Measurements from ENCODE around the gene JUP. TPM values are rescaled to one million over a fixed set of nuclear protein-coding genes. Genes with fewer than 3 reads are reported as not detected.

JUP gene
- total and polyA plus RNA-seq, 2 of the 13 experiments (the other 11 are each of a cell fraction or from before 2014, with no cell fraction given) = 12.1 to 20.6 TPM

- TF ChIP-seq KIAA2018 (CRISPR knock-in tag; IDR thresholded peaks at IDR 0.05; ENCODE audit: borderline replicate concordance) (no peak), HOXA3 (CRISPR knock-in tag; IDR thresholded peaks at IDR 0.05) (peak; percentile 62), FOXA3 (CRISPR knock-in tag; IDR thresholded peaks at IDR 0.05) (peak; percentile 89), ZNF468 (CRISPR knock-in tag; IDR thresholded peaks at IDR 0.05) (no peak), ZC3H13 (CRISPR knock-in tag; IDR thresholded peaks at IDR 0.05) (no peak), KMT2A (CRISPR knock-in tag; IDR thresholded peaks at IDR 0.05) (0 out of 2 replicates have a peak, but pooled peaks have one; percentile 64), JUN (CRISPR knock-in tag; IDR thresholded peaks at IDR 0.05) (no peak), TP53 (CRISPR knock-in tag; conservative IDR thresholded peaks at IDR 0.05) (peak; percentile 26; the same call in 1 of the 2 replicates), ZNF710 (CRISPR knock-in tag; IDR thresholded peaks at IDR 0.05; ENCODE audit: borderline replicate concordance) (peak; percentile 85), ZNF639 (CRISPR knock-in tag; conservative IDR thresholded peaks at IDR 0.05) (peak; percentile 55; the same call in 1 of the 2 replicates), ZSCAN22 (CRISPR knock-in tag; IDR thresholded peaks at IDR 0.05) (no peak; the same call in 1 of the 2 replicates), HNRNPL (IDR thresholded peaks at IDR 0.05; ENCODE audit: low read depth, low read length) (no peak), ZNF160 (CRISPR knock-in tag; IDR thresholded peaks at IDR 0.05) (0 out of 2 replicates have a peak, but pooled peaks have one; percentile 33)
- TF ChIP-seq, protein P1, sequence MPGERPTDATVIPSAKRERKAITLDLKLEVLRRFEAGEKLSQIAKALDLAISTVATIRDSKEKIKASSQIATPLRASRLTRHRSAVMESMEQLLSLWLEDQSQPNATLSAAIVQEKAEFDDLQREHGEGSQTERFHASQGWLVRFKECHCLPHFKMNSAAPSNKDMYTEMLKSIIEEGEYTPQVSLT (CRISPR knock-in tag; IDR thresholded peaks at IDR 0.05; ENCODE audit: borderline replicate concordance, low read depth) = no peak
Measured at GRCh38 chr17:41777574-41778188, 8.8 kb downstream of the JUP start (continued).
